HL-60 (cell line): ENCODE measurements around the gene PEX5L.

Source experiments
- DNase-seq, 2 experiments: peaks; one replicate each; pipeline ENCODE4 v3.0.0-alpha.2; 2010 to 2020; ENCODE audit warnings: low read depth in 1 of 2, low spot score in 1 of 2
- H3K27ac ChIP-seq: fragments of 250-450 bp; sonication (Bioruptor Pico); replicated peaks from 2 replicates; pipeline ENCODE4 v1.5.1; 2020; ENCODE audit warnings: mild to moderate bottlenecking, moderate library complexity
- H3K27me3 ChIP-seq: fragments of 250-450 bp; sonication (Bioruptor Pico); 2 replicates; pipeline ENCODE4 v1.5.1; 2021; ENCODE audit warnings: mild to moderate bottlenecking, moderate library complexity; ENCODE audit not compliant: insufficient read depth, poor library complexity, severe bottlenecking
- H3K4me3 ChIP-seq: replicated peaks from 2 replicates; pipeline ENCODE4 v1.5.1; 2011; ENCODE audit warnings: mild to moderate bottlenecking, control low read depth, low read length; ENCODE audit not compliant: insufficient read depth
- GABPA ChIP-seq: IDR thresholded peaks from 2 replicates; pipeline ENCODE4 v1.6.1; 2012; ENCODE audit warnings: low read depth
- POLR2AphosphoS5 ChIP-seq: IDR thresholded peaks from 2 replicates; pipeline ENCODE4 v1.6.1; 2012; ENCODE audit warnings: low read depth
- SPI1 ChIP-seq: IDR thresholded peaks from 2 replicates; pipeline ENCODE4 v1.6.1; 2012; ENCODE audit warnings: low read depth, mild to moderate bottlenecking, borderline replicate concordance
- TF ChIP-seq, protein P1 (sequence below): IDR thresholded peaks from one replicate; pipeline ENCODE4 v1.5.1; 2011; ENCODE audit warnings: low read length, control low read depth, inconsistent platforms; ENCODE audit not compliant: insufficient read depth
- TF ChIP-seq, protein P2 (sequence below): IDR thresholded peaks from 2 replicates; pipeline ENCODE4 v1.6.1; 2012; ENCODE audit warnings: low read depth; ENCODE audit not compliant: insufficient replicate concordance

PEX5L gene

DNA sequence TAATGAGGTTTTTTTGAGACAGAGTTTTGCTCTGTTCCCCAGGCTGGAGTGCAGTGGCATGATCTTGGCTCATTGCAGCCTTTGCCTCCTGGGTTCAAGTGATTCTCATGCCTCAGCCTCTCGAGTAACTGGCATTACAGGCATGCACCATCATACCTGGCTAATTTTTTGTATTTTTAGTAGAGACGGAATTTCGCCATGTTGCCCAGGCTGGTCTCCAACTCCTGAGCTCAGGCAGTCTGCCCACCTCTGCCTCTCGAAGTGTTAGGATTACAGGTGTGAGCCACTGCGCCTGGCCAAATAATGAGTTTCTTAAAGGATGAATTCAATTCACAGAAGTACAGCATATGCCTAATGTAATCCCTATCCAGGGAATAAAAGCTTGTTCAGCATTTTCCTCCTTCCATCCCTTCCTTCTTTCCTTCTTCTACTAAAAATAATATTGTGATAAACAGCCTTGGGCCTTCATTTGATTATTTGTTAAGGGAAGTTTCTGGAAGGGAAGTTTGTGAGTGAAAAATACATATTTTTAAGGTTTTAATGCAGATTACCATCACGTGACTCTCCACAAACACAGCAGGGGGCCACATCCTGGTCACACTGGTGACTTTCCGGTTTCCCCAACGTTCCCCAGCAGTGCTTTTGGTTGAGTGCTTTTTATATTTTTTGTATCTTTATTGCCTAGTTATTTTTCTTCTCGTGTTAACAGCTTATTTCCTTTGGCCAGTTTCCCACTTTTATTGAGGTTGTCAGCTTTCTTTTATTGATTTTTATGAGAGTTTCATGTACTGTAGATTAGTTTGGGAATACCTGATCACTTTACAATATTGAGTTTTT lies 267.1 kb downstream of the PEX5L start:
- DNase-seq = no peak
- Histone ChIP-seq H3K4me3 (no peak overlapping the region), H3K27ac (no peak overlapping the region), H3K27me3 (no peaks in the 10 kb centered on the region)
- TF ChIP-seq, protein P1, sequence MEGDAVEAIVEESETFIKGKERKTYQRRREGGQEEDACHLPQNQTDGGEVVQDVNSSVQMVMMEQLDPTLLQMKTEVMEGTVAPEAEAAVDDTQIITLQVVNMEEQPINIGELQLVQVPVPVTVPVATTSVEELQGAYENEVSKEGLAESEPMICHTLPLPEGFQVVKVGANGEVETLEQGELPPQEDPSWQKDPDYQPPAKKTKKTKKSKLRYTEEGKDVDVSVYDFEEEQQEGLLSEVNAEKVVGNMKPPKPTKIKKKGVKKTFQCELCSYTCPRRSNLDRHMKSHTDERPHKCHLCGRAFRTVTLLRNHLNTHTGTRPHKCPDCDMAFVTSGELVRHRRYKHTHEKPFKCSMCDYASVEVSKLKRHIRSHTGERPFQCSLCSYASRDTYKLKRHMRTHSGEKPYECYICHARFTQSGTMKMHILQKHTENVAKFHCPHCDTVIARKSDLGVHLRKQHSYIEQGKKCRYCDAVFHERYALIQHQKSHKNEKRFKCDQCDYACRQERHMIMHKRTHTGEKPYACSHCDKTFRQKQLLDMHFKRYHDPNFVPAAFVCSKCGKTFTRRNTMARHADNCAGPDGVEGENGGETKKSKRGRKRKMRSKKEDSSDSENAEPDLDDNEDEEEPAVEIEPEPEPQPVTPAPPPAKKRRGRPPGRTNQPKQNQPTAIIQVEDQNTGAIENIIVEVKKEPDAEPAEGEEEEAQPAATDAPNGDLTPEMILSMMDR = no peak
- TF ChIP-seq SPI1 = no peak
- TF ChIP-seq POLR2AphosphoS5 = no peak
- TF ChIP-seq, protein P2, sequence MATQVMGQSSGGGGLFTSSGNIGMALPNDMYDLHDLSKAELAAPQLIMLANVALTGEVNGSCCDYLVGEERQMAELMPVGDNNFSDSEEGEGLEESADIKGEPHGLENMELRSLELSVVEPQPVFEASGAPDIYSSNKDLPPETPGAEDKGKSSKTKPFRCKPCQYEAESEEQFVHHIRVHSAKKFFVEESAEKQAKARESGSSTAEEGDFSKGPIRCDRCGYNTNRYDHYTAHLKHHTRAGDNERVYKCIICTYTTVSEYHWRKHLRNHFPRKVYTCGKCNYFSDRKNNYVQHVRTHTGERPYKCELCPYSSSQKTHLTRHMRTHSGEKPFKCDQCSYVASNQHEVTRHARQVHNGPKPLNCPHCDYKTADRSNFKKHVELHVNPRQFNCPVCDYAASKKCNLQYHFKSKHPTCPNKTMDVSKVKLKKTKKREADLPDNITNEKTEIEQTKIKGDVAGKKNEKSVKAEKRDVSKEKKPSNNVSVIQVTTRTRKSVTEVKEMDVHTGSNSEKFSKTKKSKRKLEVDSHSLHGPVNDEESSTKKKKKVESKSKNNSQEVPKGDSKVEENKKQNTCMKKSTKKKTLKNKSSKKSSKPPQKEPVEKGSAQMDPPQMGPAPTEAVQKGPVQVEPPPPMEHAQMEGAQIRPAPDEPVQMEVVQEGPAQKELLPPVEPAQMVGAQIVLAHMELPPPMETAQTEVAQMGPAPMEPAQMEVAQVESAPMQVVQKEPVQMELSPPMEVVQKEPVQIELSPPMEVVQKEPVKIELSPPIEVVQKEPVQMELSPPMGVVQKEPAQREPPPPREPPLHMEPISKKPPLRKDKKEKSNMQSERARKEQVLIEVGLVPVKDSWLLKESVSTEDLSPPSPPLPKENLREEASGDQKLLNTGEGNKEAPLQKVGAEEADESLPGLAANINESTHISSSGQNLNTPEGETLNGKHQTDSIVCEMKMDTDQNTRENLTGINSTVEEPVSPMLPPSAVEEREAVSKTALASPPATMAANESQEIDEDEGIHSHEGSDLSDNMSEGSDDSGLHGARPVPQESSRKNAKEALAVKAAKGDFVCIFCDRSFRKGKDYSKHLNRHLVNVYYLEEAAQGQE = no peak
- no peak for TF ChIP-seq GABPA

DNA sequence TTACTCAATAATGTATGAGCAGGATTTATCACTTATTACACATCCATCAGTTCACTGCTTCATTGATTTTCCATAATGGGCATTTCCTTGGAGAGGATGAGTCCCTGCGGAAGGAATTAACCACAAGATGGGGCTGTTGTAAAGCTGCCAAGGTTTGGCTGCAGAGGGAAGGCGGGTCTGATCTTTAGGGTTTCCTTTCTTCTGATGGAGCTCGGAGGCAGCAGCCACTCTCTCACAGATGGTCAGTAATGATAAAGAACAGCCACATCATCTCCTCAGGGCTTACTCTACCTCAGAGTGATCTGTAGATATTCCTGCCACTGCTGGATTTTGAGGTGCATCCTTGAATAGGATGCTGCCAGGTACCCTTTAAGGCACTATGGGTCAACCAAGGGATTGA lies 268.7 kb downstream of the PEX5L start:
- peak in 1 of 2 experiments; percentile 6 for DNase-seq
- TF ChIP-seq, protein P1 = peak; percentile 6
- TF ChIP-seq POLR2AphosphoS5 (no peak), SPI1 (no peak), GABPA (no peak)
- TF ChIP-seq, protein P2 = no peak
- H3K27ac ChIP-seq = no peak overlapping the region
- no peaks in the 10 kb centered on the region for H3K27me3 ChIP-seq
- H3K4me3 ChIP-seq = no peak overlapping the region

DNA sequence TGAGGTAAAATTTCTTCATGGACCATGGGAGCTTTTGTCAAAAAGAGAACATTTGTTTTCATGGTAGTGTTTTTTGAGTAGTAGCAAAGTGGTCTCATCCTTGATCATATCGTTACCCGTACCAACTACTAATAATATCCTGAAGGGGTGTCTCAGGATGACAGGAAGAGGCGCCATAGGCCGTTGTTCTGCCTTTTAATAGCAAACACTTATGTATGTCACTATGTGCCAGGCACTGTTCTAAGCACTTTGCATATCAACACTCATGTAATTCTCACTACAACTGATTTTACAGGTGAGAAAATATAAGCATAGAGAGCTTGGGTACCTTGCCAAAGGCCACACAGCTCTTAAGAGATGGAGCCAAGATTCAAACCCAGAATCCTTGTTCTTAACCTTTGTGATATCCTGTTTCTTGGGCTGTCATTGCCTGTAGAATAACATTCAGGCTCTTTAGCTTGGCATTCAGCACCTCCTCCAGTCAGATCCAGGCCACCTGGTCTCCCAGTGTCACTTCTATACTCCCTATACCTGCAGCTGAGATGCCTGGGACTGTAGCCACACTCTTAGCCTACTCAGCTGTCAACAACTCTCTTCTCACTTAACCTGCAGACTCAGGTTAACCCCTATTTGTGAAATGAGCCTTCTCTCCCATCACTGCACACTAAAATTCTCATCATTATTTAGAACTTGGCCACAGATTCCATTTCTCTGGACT lies 270.2 kb downstream of the PEX5L start:
- no peak for DNase-seq
- Histone ChIP-seq H3K27ac (no peak overlapping the region), H3K4me3 (no peak overlapping the region), H3K27me3 (no peaks in the 10 kb centered on the region)
- TF ChIP-seq POLR2AphosphoS5 (no peak), GABPA (no peak), SPI1 (no peak)
- TF ChIP-seq, protein P2 = no peak
- TF ChIP-seq, protein P1 = no peak
